Thyroid gland (tissue), 4 donors: ENCODE data around the gene RASAL1.

Experiments
- POLR2A ChIP-seq, 2 donors: fragments of 450-650 bp; IDR thresholded peaks; one replicate each; pipeline ENCODE4 v1.6.1; 2017; ENCODE audit warnings: antibody characterized with exemption in 2 of 2, mild to moderate bottlenecking in 2 of 2, moderate library complexity in 1 of 2
- TF ChIP-seq, protein P1 (sequence below), 6 experiments: fragments of 200-600 bp in 3 of 6; fragments of 450-650 bp in 3 of 6; sonication (generic) in 3 of 6; IDR thresholded peaks; one replicate each; pipeline ENCODE4 v1.5.1; 2016 to 2019; ENCODE audit warnings: antibody characterized with exemption in 6 of 6, mild to moderate bottlenecking in 2 of 6, inconsistent platforms in 1 of 6, moderate library complexity in 1 of 6

DNA sequence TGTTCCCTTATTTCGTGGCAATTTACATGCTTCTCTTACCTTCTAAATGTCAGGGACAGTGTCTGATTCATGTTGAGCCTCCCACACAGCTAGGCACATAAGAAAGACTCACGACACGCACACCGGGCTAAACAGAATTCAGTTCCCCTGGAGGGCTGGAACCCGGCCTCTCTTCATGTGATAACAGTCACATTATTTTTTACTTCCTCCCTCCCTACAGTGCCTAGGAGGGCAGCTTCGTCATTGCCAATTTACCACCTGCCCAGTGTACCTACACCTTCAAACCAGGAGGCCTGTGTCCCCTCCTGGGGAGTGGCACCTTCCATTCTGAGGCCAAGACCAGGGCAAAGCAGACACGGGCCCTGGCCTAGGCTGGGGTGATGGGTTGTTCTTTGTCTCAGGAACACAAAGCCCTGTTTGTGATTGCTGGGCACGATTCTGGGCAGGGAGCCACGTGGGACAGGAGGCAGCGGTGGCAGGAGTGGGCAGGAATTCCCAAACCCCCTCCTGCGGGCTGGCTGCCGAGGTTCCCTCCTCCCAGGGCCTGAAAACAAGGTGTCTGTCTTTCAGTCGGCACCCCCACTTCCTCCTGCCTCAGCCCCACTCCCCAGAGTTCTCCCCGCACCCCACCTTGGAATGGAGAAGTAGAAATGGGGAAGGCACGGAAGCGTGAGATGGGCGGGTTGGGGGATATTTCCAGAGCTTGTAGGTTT, 6.8 kb upstream of the RASAL1 start:
- TF ChIP-seq, protein P1, sequence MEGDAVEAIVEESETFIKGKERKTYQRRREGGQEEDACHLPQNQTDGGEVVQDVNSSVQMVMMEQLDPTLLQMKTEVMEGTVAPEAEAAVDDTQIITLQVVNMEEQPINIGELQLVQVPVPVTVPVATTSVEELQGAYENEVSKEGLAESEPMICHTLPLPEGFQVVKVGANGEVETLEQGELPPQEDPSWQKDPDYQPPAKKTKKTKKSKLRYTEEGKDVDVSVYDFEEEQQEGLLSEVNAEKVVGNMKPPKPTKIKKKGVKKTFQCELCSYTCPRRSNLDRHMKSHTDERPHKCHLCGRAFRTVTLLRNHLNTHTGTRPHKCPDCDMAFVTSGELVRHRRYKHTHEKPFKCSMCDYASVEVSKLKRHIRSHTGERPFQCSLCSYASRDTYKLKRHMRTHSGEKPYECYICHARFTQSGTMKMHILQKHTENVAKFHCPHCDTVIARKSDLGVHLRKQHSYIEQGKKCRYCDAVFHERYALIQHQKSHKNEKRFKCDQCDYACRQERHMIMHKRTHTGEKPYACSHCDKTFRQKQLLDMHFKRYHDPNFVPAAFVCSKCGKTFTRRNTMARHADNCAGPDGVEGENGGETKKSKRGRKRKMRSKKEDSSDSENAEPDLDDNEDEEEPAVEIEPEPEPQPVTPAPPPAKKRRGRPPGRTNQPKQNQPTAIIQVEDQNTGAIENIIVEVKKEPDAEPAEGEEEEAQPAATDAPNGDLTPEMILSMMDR (IDR thresholded peaks at IDR 0.05): no peak
- TF ChIP-seq POLR2A (IDR thresholded peaks at IDR 0.05): peak in 1 of 2 donors; percentile 23
